GM21367 (cell line): ENCODE measurements around the gene PCBP1.
"Not testable (repeated sequence)": the region's sequence is repeated elsewhere in the genome, so short reads cannot be mapped to it uniquely, and the experiment has no call there.

ENCODE experiments used
- ATAC-seq: cut with Tn5 transposase; IDR thresholded peaks from one replicate; pipeline ENCODE4 v1.9.1; 2021; ENCODE audit not compliant: unreplicated experiment

PCBP1 gene

DNA sequence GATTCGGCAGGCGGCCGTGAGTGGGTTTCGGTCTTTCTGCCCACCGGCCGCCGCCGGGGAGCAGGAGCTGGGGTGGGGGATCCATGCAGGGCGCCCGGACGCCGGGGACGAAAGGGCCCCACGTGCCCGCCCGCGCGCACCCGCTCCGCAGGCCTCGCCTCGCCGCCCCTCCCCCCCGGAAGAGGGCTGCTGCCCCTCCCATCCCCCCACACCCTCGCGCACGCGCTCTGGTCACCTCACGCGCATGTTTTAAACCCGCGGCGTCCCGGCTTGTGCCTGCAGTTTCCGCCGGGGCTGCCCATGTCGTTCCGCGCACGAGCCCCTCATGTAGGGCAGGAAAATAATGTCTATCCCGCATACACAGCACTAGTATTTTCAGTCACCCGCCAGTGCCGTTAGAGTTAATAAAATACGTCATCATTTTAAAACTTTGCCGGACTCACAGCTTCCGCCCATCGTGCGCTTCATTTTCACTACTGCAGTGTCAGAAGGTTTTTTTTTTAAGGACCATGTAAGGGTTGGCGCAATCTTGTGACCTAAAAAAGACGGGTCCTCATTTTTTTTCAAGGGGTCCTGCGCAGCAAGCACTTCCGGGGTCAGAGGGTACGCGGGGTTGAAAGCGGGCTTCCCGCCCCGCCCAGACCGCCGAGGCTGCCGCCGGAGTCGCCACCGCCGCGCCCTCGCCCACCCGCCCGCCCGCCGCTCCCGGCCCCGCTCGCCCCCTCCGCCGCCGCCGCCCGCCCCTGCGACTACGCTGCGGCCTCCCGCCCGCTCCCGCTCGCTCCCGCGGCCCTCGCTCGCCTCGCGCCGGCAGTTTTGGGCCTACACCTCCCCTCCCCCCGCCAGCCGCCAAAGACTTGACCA, at the start of gene PCBP1:
Gene PCBP1, plus strand, starts transcription at position 640 of the 864 bp plus-strand sequence. CDS start 267 bp downstream, outside the sequence.
- ATAC-seq = peak; percentile 29

DNA sequence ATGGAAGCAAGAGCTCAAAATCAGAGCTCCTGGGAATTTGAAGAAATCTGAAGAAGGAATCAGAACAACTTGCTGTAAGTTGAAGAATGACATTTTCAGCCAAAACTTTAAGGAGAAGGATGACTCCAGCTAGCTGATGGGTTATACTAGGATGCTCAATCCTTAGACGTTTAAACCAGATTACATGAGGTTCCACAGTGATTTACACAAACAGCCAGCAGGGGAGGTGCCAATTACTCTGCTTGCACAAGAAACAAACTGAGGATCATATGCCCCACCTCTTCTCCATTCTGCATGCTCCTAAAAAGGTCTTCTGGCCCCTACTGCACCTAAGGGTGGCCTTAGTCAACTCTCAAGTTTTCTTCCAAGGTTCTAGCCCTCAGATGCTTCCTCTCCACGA, 47.9 kb upstream of the PCBP1 start:
- no peak for ATAC-seq

DNA sequence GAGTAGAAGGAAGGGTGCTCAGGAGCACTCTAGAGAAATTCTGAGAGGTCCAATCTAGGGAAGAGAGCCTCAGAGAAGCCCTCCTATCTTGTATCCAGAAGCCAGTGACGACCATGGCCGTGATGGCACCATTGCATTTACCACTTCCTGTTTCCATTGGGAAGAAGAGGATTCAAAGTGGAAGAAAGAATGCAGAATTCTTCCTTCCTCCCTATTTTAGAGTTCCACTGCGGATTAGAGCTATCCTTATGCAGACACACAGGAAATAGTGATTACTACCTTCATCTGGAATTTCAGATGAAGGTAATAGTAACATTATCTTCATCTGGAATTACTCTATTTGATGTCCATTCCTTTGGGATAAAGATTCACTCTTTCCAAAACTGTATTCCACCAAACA, 45.6 kb upstream of the PCBP1 start:
- ATAC-seq = no peak

DNA sequence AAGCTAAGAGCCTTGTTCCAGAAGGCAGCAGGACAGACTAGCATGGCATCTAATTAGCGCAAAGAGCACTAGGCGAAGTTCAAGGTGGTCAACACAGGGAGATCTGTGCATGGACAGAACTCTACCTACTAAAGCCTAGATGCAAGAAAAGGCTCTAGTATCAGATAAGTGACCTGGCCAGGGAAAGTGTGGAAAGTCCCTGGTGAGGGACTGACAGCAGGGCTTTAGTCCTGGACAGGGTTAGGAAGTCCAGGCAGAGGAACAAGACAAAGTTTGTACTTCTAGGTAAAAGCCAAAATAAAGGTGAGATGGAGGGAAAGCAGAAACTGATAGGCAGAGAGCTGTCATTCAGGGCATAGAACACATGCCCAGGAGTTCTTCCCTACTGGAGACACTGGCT, 45.0 kb upstream of the PCBP1 start:
- ATAC-seq = no peak

DNA sequence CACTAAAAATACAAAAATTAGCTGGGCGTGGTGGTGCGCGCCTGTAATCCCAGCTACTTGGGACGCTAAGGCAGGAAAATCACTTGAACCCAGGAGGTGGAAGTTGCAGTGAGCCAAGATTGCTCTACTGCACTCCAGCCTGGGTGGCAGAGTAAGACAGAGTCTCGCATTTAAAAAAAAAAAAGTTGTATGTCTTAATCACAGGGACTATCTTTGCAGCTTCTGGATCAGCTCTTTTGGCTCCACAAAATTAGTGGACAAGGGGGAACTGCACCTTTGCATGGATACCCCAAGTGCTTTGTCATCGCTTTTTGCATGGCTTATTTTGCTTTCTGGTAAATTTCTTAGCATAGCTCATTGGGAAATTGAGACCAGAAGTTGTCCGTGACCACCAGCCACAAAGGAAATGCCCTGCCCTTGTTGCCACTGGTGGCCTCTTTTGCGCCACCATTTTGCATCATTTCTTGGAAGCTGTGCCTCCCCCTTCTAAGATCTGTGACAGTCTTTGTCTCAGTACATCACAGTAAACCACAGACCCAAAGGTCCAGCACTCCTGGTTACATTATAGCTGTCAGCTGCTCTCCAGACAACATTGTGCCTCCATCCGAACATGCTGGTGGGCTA, 43.9 kb upstream of the PCBP1 start:
- ATAC-seq = no peak

DNA sequence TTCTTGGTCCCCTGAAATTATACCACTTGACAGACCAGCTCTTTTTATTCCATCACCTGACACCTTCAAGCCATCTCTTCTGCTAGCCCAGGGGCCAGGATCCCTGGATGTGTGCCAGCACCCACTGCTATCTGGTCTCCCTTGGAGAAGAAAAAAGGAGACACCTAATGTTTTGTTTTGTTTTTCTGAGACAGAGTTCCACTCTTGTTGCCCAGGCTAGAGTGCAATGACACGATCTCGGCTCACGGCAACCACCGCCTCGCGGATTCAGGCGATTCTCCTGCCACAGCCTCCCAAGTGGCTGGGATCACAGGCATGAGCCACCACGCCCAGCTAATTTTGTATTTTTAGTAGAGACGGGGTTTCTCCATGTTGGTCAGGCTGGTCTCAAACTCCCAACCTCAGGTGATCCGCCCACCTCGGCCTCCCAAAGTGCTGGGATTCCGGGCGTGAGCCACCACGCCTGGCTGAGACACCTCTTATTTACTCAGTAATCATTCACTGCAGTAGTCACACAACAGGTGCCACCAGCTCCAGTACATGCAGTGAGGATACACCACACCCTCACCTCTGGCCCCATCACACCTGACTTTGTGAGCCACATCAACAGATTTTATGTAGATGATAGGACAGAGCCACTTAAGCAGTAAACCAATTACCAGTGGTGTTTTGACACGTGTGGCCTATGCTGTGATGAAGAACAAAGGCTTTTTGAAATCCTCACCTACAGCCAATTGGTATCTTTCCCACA, 42.8 kb upstream of the PCBP1 start:
- ATAC-seq = no peak

DNA sequence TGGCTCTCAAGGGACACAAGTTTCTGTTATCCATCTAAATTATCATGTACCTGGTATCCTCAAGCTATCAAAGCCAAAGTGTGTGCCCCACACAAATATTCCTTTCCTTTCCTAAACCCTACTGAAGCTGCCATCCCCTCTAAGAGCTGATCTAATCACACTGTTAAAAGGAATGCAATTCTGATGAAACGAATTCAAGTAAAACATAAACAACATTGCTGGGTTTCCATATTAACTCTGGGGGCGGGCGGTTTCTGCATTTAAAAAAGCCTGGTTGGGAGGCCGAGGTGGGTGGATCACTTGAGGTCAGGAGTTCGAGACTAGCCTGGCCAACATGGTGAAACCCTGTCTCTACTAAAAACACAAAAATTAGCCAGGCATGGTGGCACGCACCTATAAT, 41.9 kb upstream of the PCBP1 start:
- no peak for ATAC-seq

DNA sequence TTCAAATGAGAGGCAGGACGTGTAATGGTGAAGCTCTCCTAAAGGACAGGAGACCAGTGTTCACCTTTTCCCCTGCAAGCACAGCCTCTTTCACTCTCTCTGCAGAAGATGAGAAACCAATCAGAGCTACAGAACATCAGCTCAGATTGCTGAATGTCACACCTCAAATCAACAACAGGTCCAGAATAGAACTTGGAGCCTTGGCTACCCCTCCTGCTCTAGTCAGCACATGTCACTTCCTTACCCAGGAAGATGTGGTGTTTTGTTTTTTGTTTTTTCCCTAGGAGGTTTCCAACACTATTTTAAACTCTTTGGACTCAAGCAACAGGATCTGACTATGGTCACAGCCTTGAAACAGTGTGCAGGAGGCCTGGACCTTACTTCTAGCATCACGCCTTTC, 41.3 kb upstream of the PCBP1 start:
- no peak for ATAC-seq

DNA sequence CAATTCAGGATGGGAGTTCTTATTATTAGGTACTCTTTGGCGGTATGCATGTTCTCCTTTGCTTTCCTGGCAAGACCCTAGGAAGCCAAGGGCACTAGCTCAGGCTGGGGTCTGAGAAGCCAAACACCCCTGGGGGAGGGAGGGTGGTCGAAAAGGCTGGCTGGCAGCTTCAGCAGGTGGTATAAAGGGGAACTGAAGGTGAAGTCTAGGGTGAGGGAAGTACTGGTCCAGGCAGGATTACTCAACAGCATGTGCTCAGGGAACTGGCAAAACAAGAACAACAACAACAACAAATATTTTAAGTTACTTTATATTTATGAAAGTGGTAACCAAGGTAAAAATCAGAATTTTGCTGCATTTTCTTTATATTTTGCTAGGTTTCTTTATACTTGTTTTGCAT, 40.7 kb upstream of the PCBP1 start:
- ATAC-seq = no peak

DNA sequence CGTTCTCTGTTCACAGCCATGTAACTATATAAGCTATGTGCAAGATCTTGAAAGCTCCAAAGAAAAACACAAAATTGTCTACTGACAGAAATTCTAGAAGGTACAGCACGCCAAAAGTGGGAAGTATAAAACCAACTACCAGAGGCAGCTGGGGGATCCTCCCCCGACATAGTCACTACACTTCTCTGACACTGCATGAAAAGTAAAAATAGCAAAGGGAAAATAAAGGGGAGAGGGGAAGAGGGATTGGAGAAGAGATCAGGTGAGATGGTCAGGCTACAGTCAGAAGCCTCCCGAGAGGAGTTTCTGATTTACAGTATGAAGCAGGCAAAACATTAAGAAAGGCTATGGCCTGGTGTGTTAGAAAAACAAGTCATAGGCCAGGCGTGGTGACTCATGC, 39.8 kb upstream of the PCBP1 start:
- ATAC-seq = no peak

DNA sequence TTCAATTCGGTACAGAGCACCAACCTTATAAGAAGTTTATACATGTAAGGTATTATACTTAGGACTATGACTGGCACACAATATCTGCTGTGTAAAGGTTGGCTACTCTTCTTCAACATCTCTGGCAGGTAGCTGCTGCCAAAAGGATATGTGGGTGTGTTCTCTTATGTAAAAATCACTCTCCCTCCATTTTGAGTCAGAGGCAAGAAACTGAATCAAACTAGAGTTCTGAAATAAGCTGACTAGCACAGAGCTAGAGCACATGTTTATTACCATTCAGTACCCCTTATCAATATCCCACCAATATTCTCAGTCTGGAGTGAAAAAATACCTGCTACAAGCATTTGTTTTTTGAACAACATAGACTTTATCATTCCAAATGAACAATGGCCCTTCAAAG, 38.0 kb upstream of the PCBP1 start:
- no peak for ATAC-seq

DNA sequence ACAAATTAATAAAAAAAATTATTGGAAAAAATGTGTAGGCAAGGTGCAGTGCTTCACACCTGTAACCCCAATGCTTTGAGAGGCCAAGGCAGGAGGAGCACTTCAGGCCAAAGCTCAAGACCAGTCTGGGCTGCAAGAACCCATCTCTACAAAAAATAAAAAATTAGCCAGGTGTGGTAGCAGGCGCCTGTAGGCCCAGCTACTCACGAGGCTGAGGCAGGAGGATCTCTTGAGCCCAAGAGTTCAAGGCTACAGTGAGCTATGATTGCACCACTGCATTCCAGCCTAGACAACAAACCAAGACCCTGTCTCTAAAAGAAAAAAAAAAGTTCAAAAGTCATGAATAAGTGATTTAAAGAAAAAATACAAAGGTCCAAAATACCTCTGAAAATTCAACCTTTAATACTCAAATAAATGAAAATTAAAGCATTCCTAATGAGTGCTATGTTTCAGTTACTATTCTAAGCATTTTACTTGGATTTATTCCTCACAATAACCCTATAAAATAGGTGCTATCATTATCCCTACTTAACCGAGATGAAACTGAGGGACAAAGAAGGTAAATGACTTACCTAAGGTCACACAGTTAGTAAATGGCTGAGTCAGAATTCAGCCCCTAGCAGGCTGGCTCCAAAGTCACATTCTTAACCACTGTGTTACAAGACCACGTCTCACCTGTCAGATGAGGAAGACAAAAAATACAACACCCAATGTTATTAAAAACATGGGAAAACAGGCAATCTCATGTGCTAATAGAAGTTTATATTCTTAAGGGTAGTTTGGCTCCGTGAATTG, 36.4 kb upstream of the PCBP1 start:
- no peak for ATAC-seq

DNA sequence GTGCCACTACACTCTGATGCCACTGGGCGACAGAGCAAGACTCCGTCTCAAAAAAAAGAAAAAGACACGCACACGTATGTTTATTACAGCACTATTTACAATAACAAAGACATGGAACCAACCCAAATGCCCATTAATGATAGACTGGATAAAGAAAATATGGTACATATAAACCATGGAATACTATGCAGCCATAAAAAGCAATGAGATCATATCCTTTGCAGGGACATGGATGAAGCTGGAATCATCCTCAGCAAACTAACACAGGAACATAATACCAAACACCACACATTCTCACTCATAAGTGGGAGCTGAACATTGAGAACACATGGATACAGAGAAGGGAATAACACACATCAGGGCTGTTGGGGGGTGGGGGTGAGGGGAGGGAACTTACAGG, 32.0 kb upstream of the PCBP1 start:
- not testable (repeated sequence) for ATAC-seq

DNA sequence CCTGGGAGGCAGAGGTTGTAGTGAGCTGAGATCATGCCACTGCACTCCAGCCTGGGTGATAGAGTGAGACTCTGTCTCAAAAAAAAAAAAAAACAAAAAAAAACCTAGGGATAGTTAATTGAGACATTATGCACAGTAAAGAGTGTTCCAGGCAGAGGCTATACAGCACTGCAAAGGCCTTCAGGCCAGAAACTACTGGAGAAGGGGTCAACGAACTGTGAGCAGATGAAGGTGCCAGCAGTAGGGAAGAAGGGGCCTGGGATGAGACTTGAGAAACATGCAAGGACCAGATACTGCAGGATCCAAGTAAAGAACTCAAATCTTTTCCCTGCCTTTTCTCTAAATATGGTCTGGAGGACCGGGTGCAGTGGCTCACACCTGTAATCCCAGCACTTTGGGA, 26.0 kb upstream of the PCBP1 start:
- ATAC-seq = no peak

DNA sequence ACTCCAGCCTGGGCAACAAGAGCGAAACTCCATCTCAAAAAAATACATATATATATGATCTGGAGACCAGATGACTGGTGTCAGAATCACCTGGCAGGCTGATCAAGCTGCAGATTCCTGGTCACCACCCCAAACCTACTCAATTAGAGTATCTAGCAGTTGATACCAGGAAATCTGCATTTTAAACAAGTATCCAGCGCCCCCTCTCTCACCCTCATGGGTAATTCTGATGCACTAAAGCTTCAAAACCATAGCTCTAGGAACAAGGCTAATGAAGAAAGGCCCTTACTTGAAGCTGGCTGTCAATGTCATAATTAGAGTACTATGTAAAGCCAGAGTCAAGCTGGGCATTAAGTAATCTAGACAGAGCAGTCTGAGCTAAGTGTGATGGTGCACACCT, 25.0 kb upstream of the PCBP1 start:
- ATAC-seq = no peak

DNA sequence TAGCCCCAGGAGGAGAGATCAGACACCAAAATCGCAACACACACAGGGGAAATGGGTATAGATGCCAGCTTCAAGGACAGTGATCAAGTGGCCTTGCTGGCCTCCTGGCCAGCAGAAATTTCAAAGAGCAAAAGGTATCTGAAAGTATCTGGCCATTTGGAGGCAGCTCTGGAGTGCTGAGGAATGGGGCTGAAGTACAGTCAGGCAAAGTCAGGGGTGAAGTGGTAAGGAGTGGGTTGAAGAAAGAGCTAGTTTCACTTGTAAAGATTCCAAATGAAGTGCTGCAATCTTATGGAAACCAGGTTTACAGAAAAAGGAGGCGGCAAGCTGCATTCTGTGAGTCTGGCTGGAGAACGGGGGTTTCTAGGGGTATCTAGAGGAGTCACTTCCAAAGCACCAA, 19.2 kb upstream of the PCBP1 start:
- no peak for ATAC-seq

DNA sequence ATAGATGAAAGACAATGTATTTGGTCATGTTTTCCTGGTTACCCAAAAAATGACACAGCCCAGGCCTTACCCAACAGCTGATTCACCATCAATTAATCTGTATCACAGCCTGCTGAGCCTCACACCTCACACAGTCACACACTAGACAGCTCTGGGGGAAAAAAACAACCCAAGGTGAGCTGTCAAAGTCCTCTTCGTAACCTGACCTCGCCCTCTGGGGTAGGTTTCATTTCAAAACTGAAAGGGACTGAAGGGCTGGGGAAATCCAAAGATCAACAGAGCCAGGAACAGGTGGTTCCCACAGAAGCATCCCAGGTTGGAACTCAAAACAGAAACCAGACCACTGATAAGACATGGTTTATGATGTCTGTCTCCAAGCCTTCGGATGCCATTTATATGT, 18.2 kb upstream of the PCBP1 start:
- ATAC-seq = peak; percentile 62

DNA sequence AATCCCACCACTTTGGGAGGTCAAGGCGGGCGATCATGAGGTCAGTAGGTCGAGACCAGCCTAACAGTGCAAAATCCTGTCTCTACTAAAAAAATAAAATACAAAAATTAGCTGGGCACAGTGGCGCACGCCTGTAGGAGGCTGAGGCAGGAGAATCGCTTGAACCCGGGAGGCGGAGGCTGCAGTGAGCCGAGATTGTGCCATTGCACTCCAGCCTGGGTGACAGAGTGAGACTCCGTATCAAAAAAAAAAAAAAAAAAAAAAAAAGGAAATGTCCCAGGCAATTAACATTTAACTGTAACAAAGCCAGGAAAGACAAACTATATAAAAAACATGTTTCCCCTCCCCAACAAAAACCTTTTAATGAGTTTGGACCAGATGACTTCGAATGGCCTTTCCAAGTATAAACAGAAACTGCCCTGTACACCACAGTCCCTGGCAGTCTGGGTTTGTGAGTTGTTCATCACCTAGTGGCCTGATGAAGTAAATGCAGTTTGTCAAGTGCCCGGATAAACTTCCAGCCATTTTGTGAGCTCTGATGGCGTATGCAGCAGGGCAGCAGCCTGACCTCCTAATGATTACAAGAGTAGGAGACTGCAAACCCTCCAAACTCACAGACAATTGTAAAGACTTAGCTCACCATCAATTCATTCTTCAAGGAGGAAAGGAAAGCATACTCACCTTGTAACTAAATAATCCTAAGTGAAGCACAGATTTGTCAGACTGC, 16.6 kb upstream of the PCBP1 start:
- peak; percentile 64 for ATAC-seq

DNA sequence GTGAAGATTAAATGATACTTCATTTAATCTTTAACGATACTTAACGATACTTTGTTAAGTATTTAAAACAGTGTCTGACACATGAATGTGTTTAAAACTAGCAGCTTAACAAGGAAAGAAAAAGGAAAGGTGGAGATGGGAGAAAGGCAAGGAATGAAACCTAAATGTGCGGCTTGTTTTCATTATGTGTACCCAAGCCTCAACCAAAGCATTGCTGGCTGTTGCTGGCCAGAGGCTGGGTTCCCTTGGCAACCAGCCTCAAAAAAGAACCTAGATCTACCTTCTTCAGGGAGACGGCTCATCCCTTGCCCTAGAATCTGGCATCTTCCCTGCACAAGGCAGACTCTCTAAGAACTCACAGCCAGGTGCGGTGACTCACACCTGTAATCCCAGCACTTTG, 13.8 kb upstream of the PCBP1 start:
- ATAC-seq = no peak

DNA sequence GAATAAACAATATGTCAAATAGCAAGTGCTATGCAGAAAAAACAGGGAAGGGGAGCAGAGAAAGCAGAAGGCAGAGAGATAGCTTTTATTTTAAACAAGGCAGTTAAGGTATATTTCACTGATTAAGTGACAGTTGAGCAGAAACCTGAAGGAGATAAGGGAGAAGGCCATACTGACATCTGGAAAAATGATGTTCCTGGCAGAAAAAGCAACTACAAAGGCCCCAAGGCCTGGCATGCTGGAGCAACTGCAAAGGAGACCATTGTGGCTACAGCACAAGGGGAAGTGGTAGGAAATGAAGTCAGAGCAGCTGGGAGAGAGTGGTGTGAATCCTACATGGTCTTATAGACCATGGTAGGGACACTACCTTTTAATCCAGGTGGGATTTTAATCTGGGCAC, 8.9 kb upstream of the PCBP1 start:
- ATAC-seq = no peak
